ENCODE measurements around the gene TESMIN.

DNA sequence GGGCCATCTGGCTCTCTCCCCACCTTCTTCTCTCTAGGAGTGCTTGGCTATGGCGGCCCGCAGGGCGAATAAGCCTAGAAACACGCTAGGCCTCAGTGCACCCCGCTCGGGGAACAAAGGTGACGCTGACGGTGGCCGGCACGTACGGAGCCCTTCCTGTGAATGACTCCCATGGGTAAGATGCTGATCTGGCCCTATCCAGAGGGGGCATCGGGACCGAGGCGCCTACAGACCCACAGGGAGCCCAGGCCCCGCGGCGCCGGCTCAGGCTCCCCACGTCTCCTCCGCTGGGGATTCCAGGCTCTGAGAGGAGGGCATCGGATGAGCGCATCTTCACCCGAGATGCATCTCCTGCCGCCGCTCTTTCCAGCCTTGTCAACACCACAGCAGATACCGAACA, 31.4 kb upstream of the TESMIN start:
- TF ChIP-seq, protein P1, sequence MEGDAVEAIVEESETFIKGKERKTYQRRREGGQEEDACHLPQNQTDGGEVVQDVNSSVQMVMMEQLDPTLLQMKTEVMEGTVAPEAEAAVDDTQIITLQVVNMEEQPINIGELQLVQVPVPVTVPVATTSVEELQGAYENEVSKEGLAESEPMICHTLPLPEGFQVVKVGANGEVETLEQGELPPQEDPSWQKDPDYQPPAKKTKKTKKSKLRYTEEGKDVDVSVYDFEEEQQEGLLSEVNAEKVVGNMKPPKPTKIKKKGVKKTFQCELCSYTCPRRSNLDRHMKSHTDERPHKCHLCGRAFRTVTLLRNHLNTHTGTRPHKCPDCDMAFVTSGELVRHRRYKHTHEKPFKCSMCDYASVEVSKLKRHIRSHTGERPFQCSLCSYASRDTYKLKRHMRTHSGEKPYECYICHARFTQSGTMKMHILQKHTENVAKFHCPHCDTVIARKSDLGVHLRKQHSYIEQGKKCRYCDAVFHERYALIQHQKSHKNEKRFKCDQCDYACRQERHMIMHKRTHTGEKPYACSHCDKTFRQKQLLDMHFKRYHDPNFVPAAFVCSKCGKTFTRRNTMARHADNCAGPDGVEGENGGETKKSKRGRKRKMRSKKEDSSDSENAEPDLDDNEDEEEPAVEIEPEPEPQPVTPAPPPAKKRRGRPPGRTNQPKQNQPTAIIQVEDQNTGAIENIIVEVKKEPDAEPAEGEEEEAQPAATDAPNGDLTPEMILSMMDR (IDR thresholded peaks at IDR 0.05; ENCODE audit: low read length) = no peak
- no peak for TF ChIP-seq EZH2phosphoT487 (IDR thresholded peaks at IDR 0.05; ENCODE audit: low read length)
